GM19025 (cell line): ENCODE data around the gene ATP8A2.
"Not testable (repeated sequence)": the region's sequence is repeated elsewhere in the genome, so short reads cannot be mapped to it uniquely, and the experiment has no call there.

Experiments
- ATAC-seq: cut with Tn5 transposase; IDR thresholded peaks from one replicate; pipeline ENCODE4 v1.9.1; 2021; ENCODE audit warnings: mild to moderate bottlenecking, low read depth, moderate library complexity; ENCODE audit not compliant: unreplicated experiment

ATP8A2 gene

GRCh38 chr13:25371875-25372283 lies at the start of gene ATP8A2:
ATP8A2 (plus strand) TSS chr13:25371974; CDS start chr13:25372213, 239 bp downstream.
- ATAC-seq: no peak

- ATAC-seq: no peak
Measured at GRCh38 chr13:25324100-25324499, 47.7 kb upstream of the ATP8A2 start.

GRCh38 chr13:25329706-25330105 lies 42.1 kb upstream of the ATP8A2 start:
- no peak for ATAC-seq

GRCh38 chr13:25330541-25330940 lies 41.2 kb upstream of the ATP8A2 start:
- no peak for ATAC-seq

GRCh38 chr13:25335856-25336255 lies 35.9 kb upstream of the ATP8A2 start:
- no peak for ATAC-seq

- no peak for ATAC-seq
Measured at GRCh38 chr13:25345576-25345975, 26.2 kb upstream of the ATP8A2 start.

GRCh38 chr13:25347151-25347550 lies 24.6 kb upstream of the ATP8A2 start:
- ATAC-seq: no peak

- ATAC-seq: no peak
Measured at GRCh38 chr13:25351404-25351803, 20.4 kb upstream of the ATP8A2 start.

GRCh38 chr13:25352230-25352629 lies 19.5 kb upstream of the ATP8A2 start:
- ATAC-seq: no peak

- ATAC-seq: no peak
Measured at GRCh38 chr13:25352806-25353205, 19.0 kb upstream of the ATP8A2 start.

- ATAC-seq: no peak
Measured at GRCh38 chr13:25353344-25353743, 18.4 kb upstream of the ATP8A2 start.

- no peak for ATAC-seq
Measured at GRCh38 chr13:25354377-25354776, 17.4 kb upstream of the ATP8A2 start.

- not testable (repeated sequence) for ATAC-seq
Measured at GRCh38 chr13:25360443-25360842, 11.3 kb upstream of the ATP8A2 start.

GRCh38 chr13:25365720-25366235 lies 6.0 kb upstream of the ATP8A2 start:
- no peak for ATAC-seq

GRCh38 chr13:25371158-25371874 lies 458 bp upstream of the ATP8A2 start:
- ATAC-seq: no peak

GRCh38 chr13:25372284-25373081 lies 709 bp downstream of the ATP8A2 start:
- no peak for ATAC-seq

- no peak for ATAC-seq
Measured at GRCh38 chr13:25375727-25376358, 4.1 kb downstream of the ATP8A2 start.

GRCh38 chr13:25377244-25377962 lies 5.6 kb downstream of the ATP8A2 start:
- no peak for ATAC-seq

GRCh38 chr13:25378528-25378927 lies 6.8 kb downstream of the ATP8A2 start:
- ATAC-seq: no peak

GRCh38 chr13:25379011-25379410 lies 7.2 kb downstream of the ATP8A2 start:
- ATAC-seq: no peak
